NCI-H146 (cell line): ENCODE measurements around the gene CHPF.

Experiments used
- DNase-seq: peaks from one replicate; lab custom pipeline; 2025; lab: John Stamatoyannopoulos, UW

CHPF gene, protein sequence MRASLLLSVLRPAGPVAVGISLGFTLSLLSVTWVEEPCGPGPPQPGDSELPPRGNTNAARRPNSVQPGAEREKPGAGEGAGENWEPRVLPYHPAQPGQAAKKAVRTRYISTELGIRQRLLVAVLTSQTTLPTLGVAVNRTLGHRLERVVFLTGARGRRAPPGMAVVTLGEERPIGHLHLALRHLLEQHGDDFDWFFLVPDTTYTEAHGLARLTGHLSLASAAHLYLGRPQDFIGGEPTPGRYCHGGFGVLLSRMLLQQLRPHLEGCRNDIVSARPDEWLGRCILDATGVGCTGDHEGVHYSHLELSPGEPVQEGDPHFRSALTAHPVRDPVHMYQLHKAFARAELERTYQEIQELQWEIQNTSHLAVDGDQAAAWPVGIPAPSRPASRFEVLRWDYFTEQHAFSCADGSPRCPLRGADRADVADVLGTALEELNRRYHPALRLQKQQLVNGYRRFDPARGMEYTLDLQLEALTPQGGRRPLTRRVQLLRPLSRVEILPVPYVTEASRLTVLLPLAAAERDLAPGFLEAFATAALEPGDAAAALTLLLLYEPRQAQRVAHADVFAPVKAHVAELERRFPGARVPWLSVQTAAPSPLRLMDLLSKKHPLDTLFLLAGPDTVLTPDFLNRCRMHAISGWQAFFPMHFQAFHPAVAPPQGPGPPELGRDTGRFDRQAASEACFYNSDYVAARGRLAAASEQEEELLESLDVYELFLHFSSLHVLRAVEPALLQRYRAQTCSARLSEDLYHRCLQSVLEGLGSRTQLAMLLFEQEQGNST

DNA sequence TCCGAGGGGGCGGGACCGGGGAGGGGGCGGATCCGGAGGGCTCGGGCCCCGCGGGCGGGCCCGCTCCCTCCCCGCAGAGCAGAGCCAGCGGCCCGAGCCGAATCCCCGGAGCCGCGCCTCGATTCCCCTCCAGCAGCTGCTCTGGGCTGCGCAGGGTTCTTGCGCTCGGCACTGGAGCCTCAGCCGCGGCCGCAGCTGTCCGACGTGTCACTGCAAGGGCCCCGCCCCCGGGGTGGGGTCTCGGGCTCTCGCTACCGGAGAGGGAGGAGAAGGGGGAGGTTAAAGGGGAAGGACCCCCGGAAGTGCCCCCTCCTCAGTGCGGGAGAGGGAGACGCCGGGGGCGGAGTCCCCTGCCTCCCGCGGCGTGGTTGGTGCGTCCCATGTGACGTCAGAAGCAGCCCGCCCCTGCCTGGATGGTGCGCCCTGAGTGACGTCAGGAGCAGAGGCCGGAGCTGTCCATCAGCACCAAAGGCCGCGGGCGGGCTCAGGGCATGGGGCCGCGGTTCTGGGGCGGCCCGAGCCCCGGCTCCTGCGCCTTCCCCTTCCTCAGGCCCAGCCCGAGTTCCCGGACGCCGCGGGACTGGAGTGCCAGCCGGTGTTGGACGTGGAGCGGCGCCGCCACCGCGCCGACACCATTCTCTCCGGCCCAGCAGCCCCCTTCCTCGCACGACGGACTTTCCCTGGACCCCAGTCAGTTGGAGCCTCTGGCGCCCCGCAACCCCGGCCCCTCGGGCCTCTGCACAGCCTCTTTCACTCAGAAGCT, at the start of gene CHPF, which contains the start of gene TMEM198:
Gene CHPF (minus strand): TSS at position 214 of the 763 bp plus-strand sequence. CDS start 271 bp downstream, outside the sequence.
Gene TMEM198 (plus strand): TSS at position 433 of the 763 bp plus-strand sequence. CDS start 700 bp downstream, outside the sequence.
- peak; percentile 98 for DNase-seq

GRCh38 chr2:219593154-219593553, 49.5 kb upstream of the CHPF start:
- DNase-seq: no peak

DNA sequence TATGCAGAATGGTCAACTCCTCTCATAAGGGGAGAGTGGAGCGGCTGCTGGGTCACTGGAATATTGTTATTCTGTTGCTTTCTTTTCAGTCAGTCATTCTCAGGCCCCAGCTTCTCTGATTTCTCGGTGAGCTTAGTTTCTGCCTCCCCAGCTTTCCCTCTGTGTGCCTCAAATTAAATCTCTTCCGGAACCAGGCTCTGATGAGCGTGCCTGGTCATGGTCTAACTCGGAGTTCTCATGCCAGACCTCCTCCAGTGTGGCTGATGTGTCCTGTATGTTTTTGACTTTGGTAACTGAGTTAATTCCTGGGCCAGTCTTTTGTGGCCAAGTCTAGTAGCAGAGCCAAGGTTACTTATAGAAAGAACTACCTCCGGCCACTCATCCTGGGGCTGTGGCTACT, 49.1 kb upstream of the CHPF start:
- no peak for DNase-seq

GRCh38 chr2:219591091-219591490, 47.5 kb upstream of the CHPF start:
- DNase-seq: no peak

- DNase-seq: no peak
Observed at GRCh38 chr2:219581346-219581745, 37.7 kb upstream of the CHPF start.

DNA sequence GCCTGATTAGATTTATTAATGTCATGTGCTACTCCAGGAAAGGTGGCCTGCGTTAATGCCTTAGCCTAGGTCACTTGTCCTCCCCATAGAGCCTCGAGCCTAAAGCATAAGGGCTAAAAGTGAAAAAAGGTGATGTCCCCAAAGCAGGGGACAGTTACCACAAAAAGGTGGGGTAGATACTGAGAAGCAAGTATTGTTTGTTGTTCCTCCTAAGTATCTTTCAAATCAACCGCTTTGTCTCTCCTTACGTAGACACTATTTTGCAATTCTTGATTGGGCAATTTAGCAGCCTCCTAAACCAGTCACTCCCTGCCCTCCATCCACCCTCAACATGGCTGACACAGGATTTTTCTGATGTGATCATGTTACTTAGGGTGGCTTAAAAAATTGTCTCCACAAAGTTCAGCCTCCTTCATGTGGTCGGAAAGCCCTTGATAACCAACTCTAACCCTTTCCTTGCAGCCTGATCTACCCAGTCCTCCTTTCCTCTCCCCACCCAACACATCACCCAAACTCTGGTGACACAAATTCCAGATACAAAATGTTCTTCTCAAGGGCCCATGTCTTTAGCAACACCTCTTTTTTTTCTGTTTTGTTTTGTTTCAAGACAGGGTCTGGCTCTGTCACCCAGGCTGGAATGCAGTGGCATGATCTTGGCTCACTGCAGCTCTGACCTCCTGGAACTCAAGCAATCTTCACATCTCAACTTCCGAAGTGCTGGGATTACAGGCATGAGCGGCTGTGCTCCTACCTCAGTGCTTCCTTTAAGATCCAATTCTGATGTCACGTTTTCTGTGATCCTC, 35.4 kb upstream of the CHPF start:
- DNase-seq: no peak

- peak; percentile 42 for DNase-seq
Observed at GRCh38 chr2:219576505-219577388, 33.1 kb upstream of the CHPF start.

- DNase-seq: no peak
Observed at GRCh38 chr2:219575566-219576504, 32.2 kb upstream of the CHPF start.

- DNase-seq: no peak
Observed at GRCh38 chr2:219574484-219575311, 31.1 kb upstream of the CHPF start.

DNA sequence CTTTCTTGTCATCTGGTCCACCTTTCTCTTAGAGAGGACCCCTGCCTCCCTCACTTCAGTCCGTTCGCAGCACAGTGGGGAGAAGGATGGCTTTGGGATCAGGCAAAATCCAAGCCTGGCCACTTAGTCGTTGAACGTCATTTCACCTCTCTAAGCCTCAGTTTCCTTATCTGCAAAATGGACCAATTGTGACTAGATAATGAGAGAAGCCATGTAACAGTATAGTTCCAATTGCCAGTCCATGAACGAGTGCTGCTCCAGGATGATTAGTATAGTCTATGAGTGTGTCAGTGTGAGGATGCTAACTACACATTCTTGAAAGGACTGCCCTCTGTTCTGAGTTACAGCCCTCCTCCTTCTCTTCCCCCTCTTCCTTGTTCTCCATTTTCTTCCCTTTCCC, 29.6 kb upstream of the CHPF start:
- no peak for DNase-seq

GRCh38 chr2:219572237-219573001, 28.8 kb upstream of the CHPF start, which contains the start of gene INHA:
Gene INHA, plus strand, starts transcription at chr2:219572310. Its CDS starts 65 bp downstream, at chr2:219572375.
- DNase-seq: no peak

- DNase-seq: peak; percentile 89
Observed at GRCh38 chr2:219571311-219572236, 28.0 kb upstream of the CHPF start, which contains the start of gene OBSL1. Gene OBSL1, minus strand, starts transcription at chr2:219571539. Its CDS starts 307 bp downstream, at chr2:219571232.

GRCh38 chr2:219570924-219571310, 27.3 kb upstream of the CHPF start:
- DNase-seq: peak; percentile 9

DNA sequence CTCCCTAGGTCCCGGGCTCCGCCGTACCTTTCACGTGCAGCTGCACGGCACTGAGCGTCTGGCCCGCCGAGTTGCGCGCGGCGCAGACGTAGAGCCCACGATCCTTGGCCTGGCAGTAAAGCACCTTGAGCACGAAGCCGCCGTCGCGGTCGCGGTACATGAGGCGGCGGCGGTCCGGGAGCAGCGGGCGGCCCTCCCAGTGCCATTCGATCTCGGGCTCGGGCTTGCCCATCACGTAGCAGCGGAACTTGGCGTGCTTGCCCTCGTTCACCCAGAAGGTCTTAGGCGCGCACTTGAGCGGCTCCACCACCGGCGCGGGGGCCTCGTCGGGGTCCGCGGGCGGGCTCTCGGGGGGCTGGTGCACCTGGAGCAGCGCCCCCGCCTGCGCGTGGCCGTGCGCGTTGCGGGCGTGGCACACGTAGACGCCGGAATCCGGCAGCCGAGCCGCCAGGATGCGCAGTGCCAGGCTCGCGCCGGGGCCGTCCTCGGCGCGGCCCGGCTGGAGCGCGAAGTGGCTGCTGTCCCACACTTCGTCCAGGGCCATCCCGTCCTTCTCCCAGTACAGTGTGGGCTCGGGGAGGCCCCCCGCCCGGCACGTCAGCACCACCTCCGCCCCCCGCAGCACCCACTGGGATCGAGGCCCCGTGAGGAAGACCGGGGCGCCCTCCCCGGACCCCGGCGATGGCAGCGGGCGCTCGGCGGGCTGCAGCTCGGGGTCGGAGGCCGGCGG, 26.8 kb upstream of the CHPF start:
- peak; percentile 20 for DNase-seq

DNA sequence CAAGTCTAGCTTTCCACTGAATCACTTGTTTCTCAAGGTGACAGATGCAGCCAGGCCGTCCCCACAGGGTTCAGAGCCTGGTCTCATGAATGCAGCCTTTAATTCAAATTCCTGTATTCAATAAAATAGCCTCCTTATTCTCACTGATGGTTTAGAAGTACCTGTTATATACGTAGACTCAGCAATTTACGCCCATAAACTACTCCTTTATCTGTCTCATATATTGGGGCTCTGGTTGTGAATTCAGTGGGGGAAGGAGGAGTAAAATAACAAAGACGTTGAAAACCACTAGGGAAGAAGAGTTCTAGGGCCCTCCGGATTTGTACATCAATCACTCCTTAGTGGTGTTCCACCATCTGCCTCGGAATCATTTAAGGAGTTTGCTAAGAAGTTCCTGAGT, 26.0 kb upstream of the CHPF start:
- DNase-seq: no peak

GRCh38 chr2:219569041-219569440, 25.4 kb upstream of the CHPF start:
- no peak for DNase-seq
